Activated naive CD8-positive, alpha-beta T cell treated with anti-CD3 and anti-CD28 coated beads, Interleukin-2, amount 50 U/mL, for 24 hours (primary cell): ENCODE results near the gene SPEM2.
A peak's percentile ranks its signal among the peaks of the same experiment; 100 is the strongest.

Experiments used
- ATAC-seq: fragments of 150-1000 bp; cut with Tn5 transposase; one replicate; pipeline ENCODE4 v1.10.0; 2021
- DNase-seq: peaks from one replicate; pipeline ENCODE4 v3.0.0; 2021
- H3K27ac Mint-ChIP-seq: one replicate; pipeline ENCODE4 v1.8.0; 2021; ENCODE audit warnings: mild to moderate bottlenecking, mixed read lengths
- H3K27me3 Mint-ChIP-seq: one replicate; pipeline ENCODE4 v1.8.0; 2021; ENCODE audit warnings: mixed read lengths
- H3K36me3 Mint-ChIP-seq: one replicate; pipeline ENCODE4 v1.8.0; 2021; ENCODE audit warnings: low read depth, mixed read lengths
- H3K4me1 Mint-ChIP-seq: one replicate; pipeline ENCODE4 v1.8.0; 2021; ENCODE audit warnings: mixed read lengths
- H3K4me3 Mint-ChIP-seq: one replicate; pipeline ENCODE4 v1.8.0; 2021; ENCODE audit warnings: mild to moderate bottlenecking, moderate library complexity, mixed read lengths
- H3K9me3 Mint-ChIP-seq: one replicate; pipeline ENCODE4 v1.8.0; 2021; ENCODE audit warnings: mixed read lengths

SPEM2 gene

GRCh38 chr17:7476951-7477350, 51.5 kb downstream of the SPEM2 start:
- Mint-ChIP-seq H3K27me3 (no peaks in the 10 kb centered on the region), H3K4me3 (peak overlapping the region; percentile 89), H3K27ac (peak overlapping the region; percentile 91), H3K36me3 (peaks cover 3% of the 10 kb centered on the region), H3K4me1 (peaks cover 60% of the 10 kb centered on the region), H3K9me3 (no peaks in the 10 kb centered on the region)
- DNase-seq: no peak
- no peak for ATAC-seq
